A549 (cell line): Measurements from ENCODE around the gene GPATCH3. TPM values are rescaled to one million over a fixed set of nuclear protein-coding genes. Genes with fewer than 3 reads are reported as not detected.
"Not testable (repeated sequence)": the region's sequence is repeated elsewhere in the genome, so short reads cannot be mapped to it uniquely, and the experiment has no call there.

Experiments used
- ATAC-seq, 2 experiments: fragments of 200-7000 bp in 1 of 2; fragments of >200 bp in 1 of 2; cut with Nextera tagmentation in 1 of 2; cut with Tn5 transposase in 1 of 2; 3 replicates each; pipeline versions ENCODE4 v1.8.0 to v1.9.1; 2018 to 2020; ENCODE audit warnings: mild to moderate bottlenecking in 1 of 2, moderate library complexity in 1 of 2
- CTCF ChIA-PET: fragments of 300-600 bp; sonication (Branson Sonifier 250); formaldehyde crosslinking; extraction: SDS; loops from one replicate; lab custom pipeline; 2021; ENCODE audit warnings: antibody characterized with exemption, inconsistent platforms; lab: Yijun Ruan, JAX
- POLR2A ChIA-PET: fragments of 350-600 bp; formaldehyde crosslinking; extraction: SDS; loops from one replicate; lab custom pipeline; 2021; ENCODE audit warnings: antibody characterized with exemption, inconsistent platforms; lab: Yijun Ruan, JAX
- DNase-seq, 2 experiments: peaks; one replicate each; pipeline versions ENCODE4 v3.0.0 to v3.0.0-alpha.2; 2011 to 2016; ENCODE audit warnings: low read depth in 1 of 2, low spot score in 1 of 2
- FAIRE-seq: peaks from 2 replicates; lab custom pipeline; 2011; peaks lifted over from hg19 to GRCh38; lab: Jason Lieb, UNC
- H3K27ac ChIP-seq, 2 experiments: fragments of >200 bp; sonication (Bioruptor Twin); formaldehyde crosslinking; 3 replicates each; pipeline ENCODE4 v1.5.1; 2016 to 2017
- H3K4me1 ChIP-seq: fragments of >200 bp; sonication (Bioruptor Twin); formaldehyde crosslinking; 3 replicates; pipeline ENCODE4 v1.6.1; 2016
- H3K4me2 ChIP-seq: fragments of >200 bp; sonication (Bioruptor Twin); formaldehyde crosslinking; 3 replicates; pipeline ENCODE4 v1.6.1; 2016
- H3K4me3 ChIP-seq: fragments of >200 bp; sonication (Bioruptor Twin); formaldehyde crosslinking; 3 replicates; pipeline ENCODE4 v1.5.1; 2016
- H3K9me3 ChIP-seq: fragments of >200 bp; sonication (Bioruptor Twin); formaldehyde crosslinking; 3 replicates; pipeline ENCODE4 v1.6.1; 2016
- CBX2 ChIP-seq: fragments of 200-600 bp; sonication (generic); IDR thresholded peaks from 2 replicates; pipeline ENCODE4 v1.6.1; 2016; ENCODE audit warnings: low read depth, mild to moderate bottlenecking, borderline replicate concordance
- CHD2 ChIP-seq: fragments of 150-350 bp; IDR thresholded peaks from 2 replicates; pipeline ENCODE4 v1.6.1; 2014; ENCODE audit warnings: low read length; ENCODE audit not compliant: partially characterized antibody
- CHD4 ChIP-seq: fragments of 200-600 bp; sonication (generic); IDR thresholded peaks from 2 replicates; pipeline ENCODE4 v1.6.1; 2016; ENCODE audit warnings: antibody characterized with exemption, mild to moderate bottlenecking, borderline replicate concordance
- CTCF ChIP-seq: fragments of >200 bp; sonication (Bioruptor Twin); formaldehyde crosslinking; IDR thresholded peaks from 3 replicates; pipeline ENCODE4 v1.5.1; 2016
- ELK1 ChIP-seq: fragments of 150-350 bp; IDR thresholded peaks from 2 replicates; pipeline ENCODE4 v1.6.1; 2014; ENCODE audit warnings: low read depth, mild to moderate bottlenecking, low read length
- FOSL2 ChIP-seq, 2 experiments: fragments of 450-650 bp in 1 of 2; fragments of >200 bp in 1 of 2; sonication (Bioruptor Twin) in 1 of 2; formaldehyde crosslinking; IDR thresholded peaks; 2 replicates each; pipeline versions ENCODE4 v1.5.0 to v1.6.1; 2016 to 2020; ENCODE audit warnings: mild to moderate bottlenecking in 1 of 2, moderate library complexity in 1 of 2
- HEYL ChIP-seq: fragments of 250-450 bp; sonication (Bioruptor Pico); IDR thresholded peaks from 2 replicates; pipeline ENCODE4 v1.8.0; 2021; ENCODE audit warnings: mild to moderate bottlenecking, moderate library complexity
- HOXA7 ChIP-seq: fragments of 250-450 bp; sonication (Bioruptor Pico); IDR thresholded peaks from 2 replicates; pipeline ENCODE4 v1.5.0; 2020; ENCODE audit warnings: mild to moderate bottlenecking, moderate library complexity
- HOXB13 ChIP-seq: fragments of 250-450 bp; sonication (Bioruptor Pico); IDR thresholded peaks from 2 replicates; pipeline ENCODE4 v1.5.0; 2020; ENCODE audit warnings: low read depth, mild to moderate bottlenecking, moderate library complexity
- JUN ChIP-seq, 2 experiments: fragments of >200 bp; sonication (Bioruptor Twin); formaldehyde crosslinking; IDR thresholded peaks; 2 replicates in 1 of 2; 3 replicates in 1 of 2; pipeline ENCODE4 v1.6.1; 2016 to 2017
- JUNB ChIP-seq: fragments of >200 bp; sonication (Bioruptor Twin); formaldehyde crosslinking; IDR thresholded peaks from 2 replicates; pipeline ENCODE4 v1.6.1; 2016
- MAX ChIP-seq: IDR thresholded peaks from 2 replicates; pipeline ENCODE4 v1.6.1; 2012
- PHF8 ChIP-seq: fragments of 200-600 bp; sonication (generic); IDR thresholded peaks from 2 replicates; pipeline ENCODE4 v1.6.1; 2016; ENCODE audit warnings: low read depth, mild to moderate bottlenecking, antibody characterized with exemption, moderate library complexity, borderline replicate concordance
- RAD21 ChIP-seq, 2 experiments: fragments of >200 bp in 1 of 2; sonication (Bioruptor Twin) in 1 of 2; formaldehyde crosslinking in 1 of 2; IDR thresholded peaks in 1 of 2; conservative IDR thresholded peaks in 1 of 2; 2 replicates in 1 of 2; 3 replicates in 1 of 2; pipeline ENCODE4 v1.6.1; 2012 to 2018; ENCODE audit warnings: inconsistent platforms in 1 of 2
- RCOR1 ChIP-seq: fragments of 150-350 bp; IDR thresholded peaks from 2 replicates; pipeline ENCODE4 v1.6.1; 2014; ENCODE audit warnings: antibody characterized with exemption, low read length, low read depth
- RNF2 ChIP-seq: fragments of 200-600 bp; sonication (generic); IDR thresholded peaks from 2 replicates; pipeline ENCODE4 v1.6.1; 2016; ENCODE audit warnings: low read depth, mild to moderate bottlenecking, antibody characterized with exemption, moderate library complexity, borderline replicate concordance
- SREBF2 ChIP-seq: fragments of 450-650 bp; IDR thresholded peaks from 2 replicates; pipeline ENCODE4 v1.6.1; 2014; ENCODE audit warnings: mild to moderate bottlenecking, moderate library complexity
- TP53 ChIP-seq: fragments of 250-450 bp; sonication (Bioruptor Pico); IDR thresholded peaks from 2 replicates; pipeline ENCODE4 v1.5.0; 2021; ENCODE audit warnings: mild to moderate bottlenecking, moderate library complexity
- ZFP36 ChIP-seq: fragments of 450-650 bp; IDR thresholded peaks from 2 replicates; pipeline ENCODE4 v1.6.1; 2014; ENCODE audit warnings: borderline replicate concordance; ENCODE audit not compliant: partially characterized antibody
- ZNF302 ChIP-seq: fragments of 250-450 bp; sonication (Bioruptor Pico); IDR thresholded peaks from 2 replicates; pipeline ENCODE4 v1.9.0; 2021; ENCODE audit warnings: inconsistent platforms, mild to moderate bottlenecking, moderate library complexity
- whole genome bisulfite sequencing: methylation state at CpG from one replicate; pipeline ENCODE4 v1.1.6; 2017; ENCODE audit errors: missing lambda C conversion rate; 5-methylcytosine and 5-hydroxymethylcytosine counted together
- polyA plus RNA-seq, 4 experiments: library from polyadenylated mRNA; depleted of rRNA in 3 of 4; stranded (reverse); fragments of >200 nt; fragmentation: RNase III in 1 of 4; extraction: RNeasy Plus Mini Kit Qiagen cat#74134 plus additional on column Dnase treatment in 1 of 4; gene quantifications; 2 replicates in 3 of 4; 3 replicates in 1 of 4; pipeline ENCODE4 v1.2.3, GENCODE V29; 2011 to 2017

The GPATCH3 gene
- polyA plus RNA-seq, 2 of the 4 experiments (the other 2 are of a cell fraction) = 5.4 to 8.7 TPM

GRCh38 chr1:26887125-26887524, 13.1 kb downstream of the GPATCH3 start:
- Histone ChIP-seq H3K4me1 (peaks cover 9% of the 10 kb centered on the region; the same call in 2 of the 3 replicates), H3K4me2 (no peak overlapping the region), H3K27ac (no peak overlapping the region), H3K4me3 (no peak overlapping the region), H3K9me3 (no peaks in the 10 kb centered on the region)
- FAIRE-seq (no peak), ATAC-seq (peak; percentile 51 to 58; a peak in 3 of 6 replicates), DNase-seq (peak; percentile 35 to 46)
- no peak for TF ChIP-seq CBX2
- TF ChIP-seq FOSL2 (IDR thresholded peaks at IDR 0.05) = no peak
- TF ChIP-seq FOSL2 (CRISPR knock-in tag; IDR thresholded peaks at IDR 0.05) = no peak
- TF ChIP-seq CHD4 = no peak
- TF ChIP-seq JUNB = no peak
- TF ChIP-seq MAX = no peak
- no peak for TF ChIP-seq RNF2
- no peak for TF ChIP-seq ZFP36
- no peak for TF ChIP-seq SREBF2
- no peak for TF ChIP-seq HEYL (CRISPR knock-in tag)
- TF ChIP-seq TP53 (CRISPR knock-in tag) = no peak
- TF ChIP-seq CTCF = peak; percentile 37
- no peak for TF ChIP-seq JUN (IDR thresholded peaks at IDR 0.05)
- TF ChIP-seq RAD21 (conservative IDR thresholded peaks at IDR 0.05 in 1 of 2, IDR thresholded peaks at IDR 0.05 in 1 of 2) = peak in 1 of 2 experiments; percentile 16; a peak in 1 of 5 replicates
- ChIA-PET CTCF (interaction anchor here (0.6 to 3.0 kb wide), 25 partner anchors 8 to 289 kb away, joined by 3 to 14 read pairs (median 4); partner anchors contain the start of genes GPATCH3, NUDC and SFN), POLR2A (interaction anchor here (0.6 to 0.8 kb wide), 2 partner anchors 12 to 22 kb away, joined by 3 to 4 read pairs; no protein-coding TSS in a partner anchor)
- WGBS = 74% methylated on average over 1 of the region's 1 CpG

- CTCF ChIA-PET = interaction anchor here (0.9 to 10.7 kb wide), 5 partner anchors 17 to 285 kb away, joined by 3 to 69 read pairs (median 6); partner anchors contain the start of gene GPATCH3
- POLR2A ChIA-PET = no interaction called here
- FAIRE-seq (no peak), DNase-seq (no peak), ATAC-seq (no peak)
- no peak overlapping the region for H3K27ac ChIP-seq
- WGBS = 90% methylated on average over 5 of the region's 5 CpGs
- no peak overlapping the region for H3K4me2 ChIP-seq
- no peaks in the 10 kb centered on the region for H3K9me3 ChIP-seq
- H3K4me1 ChIP-seq = no peaks in the 10 kb centered on the region
- TF ChIP-seq CHD2 = no peak
- TF ChIP-seq ELK1 = no peak
- no peak for TF ChIP-seq ZNF302
- no peak for TF ChIP-seq HOXB13
- no peak for TF ChIP-seq HOXA7
- no peak for TF ChIP-seq PHF8
- no peak for TF ChIP-seq RCOR1
- no peak for TF ChIP-seq HEYL (CRISPR knock-in tag)
- TF ChIP-seq CTCF = no peak
- H3K4me3 ChIP-seq = no peak overlapping the region
Observed at GRCh38 chr1:26882696-26883463, 17.4 kb downstream of the GPATCH3 start.

- H3K9me3 ChIP-seq, POLR2A ChIA-PET, H3K4me2 ChIP-seq, H3K4me3 ChIP-seq, ATAC-seq, H3K4me1 ChIP-seq, H3K27ac ChIP-seq, FAIRE-seq, DNase-seq: not testable (repeated sequence)
- 90% methylated on average over 5 of the region's 6 CpGs for WGBS
- CTCF ChIA-PET = interaction anchor here (0.7 to 10.7 kb wide), 10 partner anchors 16 to 284 kb away, joined by 3 to 69 read pairs (median 4); partner anchors contain the start of genes GPATCH3 and SFN
Observed at GRCh38 chr1:26881611-26882010, 18.7 kb downstream of the GPATCH3 start.
